ENCODE data around the gene TNPO1. TPM values are rescaled to one million over a fixed set of nuclear protein-coding genes. Genes with fewer than 3 reads are reported as not detected.

Gene TNPO1
- total and polyA plus RNA-seq, 4 donors: 5.7 to 95.8 (median 29.2) TPM

- TF ChIP-seq NR2F2 (IDR thresholded peaks at IDR 0.05) (no peak), RXRA (IDR thresholded peaks at IDR 0.05) (no peak), ATF3 (IDR thresholded peaks at IDR 0.05) (no peak), GABPA (IDR thresholded peaks at IDR 0.05 in 1 of 2, conservative IDR thresholded peaks at IDR 0.05 in 1 of 2) (no peak)
Observed at GRCh38 chr5:72884892-72885291, 68.4 kb downstream of the TNPO1 start (continued).

GRCh38 chr5:72885824-72886223 is 69.4 kb downstream of the TNPO1 start:
- Histone ChIP-seq H3K9me3 (ENCODE audit: control insufficient read depth in 4 of 4, low read length in 3 of 4) (no peaks in the 10 kb centered on the region), H3K4me3 (ENCODE audit: low read depth in 1 of 3, low read length in 3 of 3) (no peak overlapping the region), H3K4me1 (ENCODE audit: control insufficient read depth in 4 of 4, insufficient read depth in 4 of 4, low read length in 3 of 4) (no peaks in the 10 kb centered on the region), H3K9ac (ENCODE audit: low read depth in 1 of 2, low read length in 2 of 2) (no peak overlapping the region), H3K27me3 (ENCODE audit: control insufficient read depth in 4 of 4, insufficient read depth in 4 of 4, low read length in 3 of 4) (no peaks in the 10 kb centered on the region), H3K36me3 (ENCODE audit: control insufficient read depth in 4 of 4, insufficient read depth in 3 of 4, low read depth in 1 of 4, low read length in 3 of 4) (peaks cover 4 to 75% (median 65%) of the 10 kb centered on the region in 4 donors), H3K27ac (ENCODE audit: low read depth in 1 of 2, low read length in 2 of 2) (no peak overlapping the region)
- WGBS: 97% methylated on average over 4 of the region's 4 CpGs
- TF ChIP-seq EGR1 (IDR thresholded peaks at IDR 0.05; ENCODE audit: low read depth in 2 of 2): no peak
- TF ChIP-seq TAF1 (conservative IDR thresholded peaks at IDR 0.05): no peak
- TF ChIP-seq JUND (IDR thresholded peaks at IDR 0.05): no peak
- TF ChIP-seq ZBTB33 (IDR thresholded peaks at IDR 0.05): no peak
- no peak for TF ChIP-seq HNF4A (conservative IDR thresholded peaks at IDR 0.05)
- TF ChIP-seq ATF3 (IDR thresholded peaks at IDR 0.05): no peak
- TF ChIP-seq REST (IDR thresholded peaks at IDR 0.05): no peak
- no peak for TF ChIP-seq FOXA2 (IDR thresholded peaks at IDR 0.05)
- TF ChIP-seq RAD21 (IDR thresholded peaks at IDR 0.05): no peak
- TF ChIP-seq YY1 (IDR thresholded peaks at IDR 0.05): no peak
- TF ChIP-seq FOXA1 (IDR thresholded peaks at IDR 0.05): no peak
- TF ChIP-seq GABPA (IDR thresholded peaks at IDR 0.05 in 1 of 2, conservative IDR thresholded peaks at IDR 0.05 in 1 of 2): no peak
- no peak for DNase-seq (ENCODE audit: low spot score)

GRCh38 chr5:72888595-72888994 is 72.1 kb downstream of the TNPO1 start:
- 87% methylated on average over 2 of the region's 2 CpGs for WGBS
- no peaks in the 10 kb centered on the region for H3K4me1 ChIP-seq (ENCODE audit: control insufficient read depth in 4 of 4, insufficient read depth in 4 of 4, low read length in 3 of 4)
- no peak overlapping the region for H3K27ac ChIP-seq (ENCODE audit: low read depth in 1 of 2, low read length in 2 of 2)
- H3K4me3 ChIP-seq (ENCODE audit: low read depth in 1 of 3, low read length in 3 of 3): no peak overlapping the region
- peaks cover 4 to 73% (median 65%) of the 10 kb centered on the region in 4 donors for H3K36me3 ChIP-seq (ENCODE audit: control insufficient read depth in 4 of 4, insufficient read depth in 3 of 4, low read depth in 1 of 4, low read length in 3 of 4)
- no peaks in the 10 kb centered on the region for H3K9me3 ChIP-seq (ENCODE audit: control insufficient read depth in 4 of 4, low read length in 3 of 4)
- H3K9ac ChIP-seq (ENCODE audit: low read depth in 1 of 2, low read length in 2 of 2): no peak overlapping the region
- DNase-seq (ENCODE audit: low spot score): no peak
- no peaks in the 10 kb centered on the region for H3K27me3 ChIP-seq (ENCODE audit: control insufficient read depth in 4 of 4, insufficient read depth in 4 of 4, low read length in 3 of 4)
- TF ChIP-seq MAX (IDR thresholded peaks at IDR 0.05): no peak
- no peak for TF ChIP-seq FOXA1 (IDR thresholded peaks at IDR 0.05)
- TF ChIP-seq RXRA (IDR thresholded peaks at IDR 0.05): no peak
- no peak for TF ChIP-seq JUND (IDR thresholded peaks at IDR 0.05)
- TF ChIP-seq RAD21 (IDR thresholded peaks at IDR 0.05): no peak
- no peak for TF ChIP-seq HNF4G (IDR thresholded peaks at IDR 0.05)
- TF ChIP-seq CTCF (IDR thresholded peaks at IDR 0.05; ENCODE audit: low read depth, low read length, missing input control): no peak
- no peak for TF ChIP-seq NR2F2 (IDR thresholded peaks at IDR 0.05)
- TF ChIP-seq ATF3 (IDR thresholded peaks at IDR 0.05): no peak
- TF ChIP-seq ZBTB33 (IDR thresholded peaks at IDR 0.05): no peak
- TF ChIP-seq TAF1 (conservative IDR thresholded peaks at IDR 0.05): no peak
- no peak for TF ChIP-seq GABPA (IDR thresholded peaks at IDR 0.05 in 1 of 2, conservative IDR thresholded peaks at IDR 0.05 in 1 of 2)
- no peak for TF ChIP-seq SP1 (IDR thresholded peaks at IDR 0.05)
- no peak for TF ChIP-seq HNF4A (conservative IDR thresholded peaks at IDR 0.05)
